Stimulated activated naive CD8-positive, alpha-beta T cell treated with anti-CD3 and anti-CD28 coated beads, Interleukin-15, amount 100 ng/mL, for 72 hours (primary cell): ENCODE results near the gene REEP3.
A peak's percentile ranks its signal among the peaks of the same experiment; 100 is the strongest.

Experiments used
- ATAC-seq: fragments of 150-1000 bp; cut with Tn5 transposase; 2 replicates; pipeline ENCODE4 v1.10.0; 2021; ENCODE audit warnings: mild to moderate bottlenecking, moderate library complexity
- DNase-seq, 2 donors: peaks; one replicate each; pipeline ENCODE4 v3.0.0; 2021 to 2022
- H3K27ac Mint-ChIP-seq, 2 donors: one replicate each; pipeline ENCODE4 v1.8.0; 2022; ENCODE audit warnings: mild to moderate bottlenecking in 2 of 2, mixed read lengths in 2 of 2, moderate library complexity in 2 of 2
- H3K27me3 Mint-ChIP-seq: one replicate; pipeline ENCODE4 v1.8.0; 2022; ENCODE audit warnings: mixed read lengths
- H3K4me1 Mint-ChIP-seq: one replicate; pipeline ENCODE4 v1.8.0; 2022; ENCODE audit warnings: mild to moderate bottlenecking, mixed read lengths
- H3K4me3 Mint-ChIP-seq, 2 donors: one replicate each; pipeline ENCODE4 v1.8.0; 2022; ENCODE audit warnings: mild to moderate bottlenecking in 2 of 2, mixed read lengths in 2 of 2, moderate library complexity in 1 of 2
- H3K9me3 Mint-ChIP-seq, 2 donors: one replicate each; pipeline ENCODE4 v1.8.0; 2022; ENCODE audit warnings: mixed read lengths in 2 of 2

The REEP3 gene

GRCh38 chr10:63585041-63585440 lies 63.8 kb downstream of the REEP3 start:
- Mint-ChIP-seq H3K4me1 (no peaks in the 10 kb centered on the region), H3K4me3 (no peak overlapping the region), H3K27me3 (no peaks in the 10 kb centered on the region), H3K27ac (no peak overlapping the region), H3K9me3 (no peaks in the 10 kb centered on the region)
- ATAC-seq, result no peak
- DNase-seq, result no peak

- H3K9me3 Mint-ChIP-seq, result no peaks in the 10 kb centered on the region
- H3K4me3 Mint-ChIP-seq, result no peak overlapping the region
- H3K4me1 Mint-ChIP-seq, result no peaks in the 10 kb centered on the region
- ATAC-seq, result no peak
- DNase-seq, result no peak
- H3K27me3 Mint-ChIP-seq, result no peaks in the 10 kb centered on the region
- no peak overlapping the region for H3K27ac Mint-ChIP-seq
These were observed 64.8 kb downstream of the REEP3 start for GRCh38 chr10:63586043-63586442.

- H3K4me1 Mint-ChIP-seq, result no peaks in the 10 kb centered on the region
- no peak for DNase-seq
- H3K9me3 Mint-ChIP-seq, result no peaks in the 10 kb centered on the region
- H3K27ac Mint-ChIP-seq, result no peak overlapping the region
- H3K4me3 Mint-ChIP-seq, result no peak overlapping the region
- H3K27me3 Mint-ChIP-seq, result no peaks in the 10 kb centered on the region
- ATAC-seq, result no peak
These were observed 66.0 kb downstream of the REEP3 start for GRCh38 chr10:63587191-63587590.

GRCh38 chr10:63588436-63589167 lies 67.4 kb downstream of the REEP3 start:
- H3K4me3 Mint-ChIP-seq, result no peak overlapping the region
- no peak for DNase-seq
- no peak for ATAC-seq
- H3K27me3 Mint-ChIP-seq, result no peaks in the 10 kb centered on the region
- H3K4me1 Mint-ChIP-seq, result no peaks in the 10 kb centered on the region
- no peaks in the 10 kb centered on the region for H3K9me3 Mint-ChIP-seq
- H3K27ac Mint-ChIP-seq, result no peak overlapping the region

GRCh38 chr10:63591600-63592379 lies 70.6 kb downstream of the REEP3 start:
- Mint-ChIP-seq H3K4me3 (no peak overlapping the region), H3K4me1 (peaks cover 5% of the 10 kb centered on the region), H3K27ac (no peak overlapping the region), H3K27me3 (no peaks in the 10 kb centered on the region), H3K9me3 (no peaks in the 10 kb centered on the region)
- ATAC-seq (no peak), DNase-seq (no peak)

GRCh38 chr10:63593576-63593975 lies 72.4 kb downstream of the REEP3 start:
- Mint-ChIP-seq H3K27ac (no peak overlapping the region), H3K9me3 (no peaks in the 10 kb centered on the region), H3K4me1 (peaks cover 5% of the 10 kb centered on the region), H3K27me3 (no peaks in the 10 kb centered on the region), H3K4me3 (no peak overlapping the region)
- ATAC-seq (no peak), DNase-seq (no peak)

- Mint-ChIP-seq H3K4me3 (no peak overlapping the region), H3K4me1 (peaks cover 5% of the 10 kb centered on the region), H3K27ac (peak overlapping the region in 1 of 2 donors; percentile 28), H3K9me3 (no peaks in the 10 kb centered on the region), H3K27me3 (no peaks in the 10 kb centered on the region)
- ATAC-seq (no peak), DNase-seq (no peak)
These were observed 73.9 kb downstream of the REEP3 start for GRCh38 chr10:63595072-63595471.

- Mint-ChIP-seq H3K27me3 (no peaks in the 10 kb centered on the region), H3K9me3 (no peaks in the 10 kb centered on the region), H3K27ac (peak overlapping the region in 1 of 2 donors; percentile 67), H3K4me3 (no peak overlapping the region), H3K4me1 (peaks cover 5% of the 10 kb centered on the region)
- ATAC-seq (no peak), DNase-seq (no peak)
These were observed 75.7 kb downstream of the REEP3 start for GRCh38 chr10:63596924-63597323.

GRCh38 chr10:63600540-63600939 lies 79.3 kb downstream of the REEP3 start:
- no peak for ATAC-seq

GRCh38 chr10:63603709-63604445 lies 82.7 kb downstream of the REEP3 start:
- H3K4me1 Mint-ChIP-seq, result no peaks in the 10 kb centered on the region
- ATAC-seq, result no peak
- H3K4me3 Mint-ChIP-seq, result no peak overlapping the region
- no peak for DNase-seq
- H3K27ac Mint-ChIP-seq, result no peak overlapping the region
- no peaks in the 10 kb centered on the region for H3K9me3 Mint-ChIP-seq
- no peaks in the 10 kb centered on the region for H3K27me3 Mint-ChIP-seq

More at GRCh38 chr10:63600540-63600939, 79.3 kb downstream of the REEP3 start:
- no peaks in the 10 kb centered on the region for H3K27me3 Mint-ChIP-seq
- H3K4me3 Mint-ChIP-seq, result no peak overlapping the region
- H3K4me1 Mint-ChIP-seq, result no peaks in the 10 kb centered on the region
- no peak for DNase-seq
- H3K27ac Mint-ChIP-seq, result no peak overlapping the region
- no peaks in the 10 kb centered on the region for H3K9me3 Mint-ChIP-seq

- no peaks in the 10 kb centered on the region for H3K9me3 Mint-ChIP-seq
- no peaks in the 10 kb centered on the region for H3K27me3 Mint-ChIP-seq
- H3K4me3 Mint-ChIP-seq, result no peak overlapping the region
- DNase-seq (no peak), ATAC-seq (no peak)
- no peaks in the 10 kb centered on the region for H3K4me1 Mint-ChIP-seq
- no peak overlapping the region for H3K27ac Mint-ChIP-seq
These were observed 84.2 kb downstream of the REEP3 start for GRCh38 chr10:63605197-63605967.

GRCh38 chr10:63608511-63608910 lies 87.3 kb downstream of the REEP3 start:
- peaks cover 7% of the 10 kb centered on the region for H3K4me1 Mint-ChIP-seq
- no peak for DNase-seq

GRCh38 chr10:63611078-63611477 lies 89.9 kb downstream of the REEP3 start:
- H3K4me3 Mint-ChIP-seq, result no peak overlapping the region
- peak overlapping the region in 1 of 2 donors; percentile 25 for H3K27ac Mint-ChIP-seq
- H3K27me3 Mint-ChIP-seq, result no peaks in the 10 kb centered on the region
- no peak for DNase-seq
- peaks cover 7% of the 10 kb centered on the region for H3K4me1 Mint-ChIP-seq
- peak; percentile 70 for ATAC-seq
- no peaks in the 10 kb centered on the region for H3K9me3 Mint-ChIP-seq

More at GRCh38 chr10:63608511-63608910, 87.3 kb downstream of the REEP3 start:
- Mint-ChIP-seq H3K4me3 (no peak overlapping the region), H3K27ac (no peak overlapping the region), H3K27me3 (no peaks in the 10 kb centered on the region), H3K9me3 (no peaks in the 10 kb centered on the region)
- no peak for ATAC-seq

- Mint-ChIP-seq H3K27ac (no peak overlapping the region), H3K4me3 (no peak overlapping the region), H3K4me1 (peaks cover 7% of the 10 kb centered on the region), H3K27me3 (no peaks in the 10 kb centered on the region), H3K9me3 (no peaks in the 10 kb centered on the region)
- no peak for DNase-seq
- no peak for ATAC-seq
These were observed 93.2 kb downstream of the REEP3 start for GRCh38 chr10:63614371-63614891.

- Mint-ChIP-seq H3K27me3 (no peaks in the 10 kb centered on the region), H3K4me3 (no peak overlapping the region), H3K27ac (peak overlapping the region in 1 of 2 donors; percentile 74), H3K4me1 (no peaks in the 10 kb centered on the region), H3K9me3 (no peaks in the 10 kb centered on the region)
- ATAC-seq (no peak), DNase-seq (no peak)
These were observed 97.4 kb downstream of the REEP3 start for GRCh38 chr10:63618552-63618951.
